Measurements from ENCODE around the gene PRPF4. TPM values are rescaled to one million over a fixed set of nuclear protein-coding genes. Genes with fewer than 3 reads are reported as not detected.
"Not testable (repeated sequence)": the region's sequence is repeated elsewhere in the genome, so short reads cannot be mapped to it uniquely, and the experiment has no call there.

The PRPF4 gene
- total RNA-seq, 2 donors from 2014 or later = 5.6 to 10.1 TPM

- no peaks in the 10 kb centered on the region for H3K9me3 ChIP-seq
- 83 to 89% methylated on average over 4 of the region's 4 CpGs for WGBS, 2 donors
- TF ChIP-seq CTCF (IDR thresholded peaks at IDR 0.05) = no peak
- TF ChIP-seq POLR2A (IDR thresholded peaks at IDR 0.05) = no peak
- no peaks in the 10 kb centered on the region for H3K36me3 ChIP-seq (replicated peaks in 1 of 2; ENCODE audit: insufficient read depth in 1 of 2, low read depth in 2 of 2)
- H3K27me3 ChIP-seq = no peaks in the 10 kb centered on the region
- no peak overlapping the region for H3K27ac ChIP-seq
- H3K4me3 ChIP-seq = no peak overlapping the region
- DNase-seq (no peak), ATAC-seq (no peak)
- intact Hi-C loops (cut with DNase I) = no loop called here
- H3K4me1 ChIP-seq = no peaks in the 10 kb centered on the region
These were observed 29.6 kb upstream of the PRPF4 start for GRCh38 chr9:113245894-113246293.

GRCh38 chr9:113246928-113247327 is 28.5 kb upstream of the PRPF4 start:
- WGBS, 2 donors = 77 to 84% methylated on average over 6 of the region's 6 CpGs

GRCh38 chr9:113247640-113248039 is 27.8 kb upstream of the PRPF4 start:
- TF ChIP-seq POLR2A (IDR thresholded peaks at IDR 0.05) (no peak), CTCF (IDR thresholded peaks at IDR 0.05) (no peak)
- H3K27ac ChIP-seq = no peak overlapping the region
- no peaks in the 10 kb centered on the region for H3K27me3 ChIP-seq
- H3K4me1 ChIP-seq = no peaks in the 10 kb centered on the region
- intact Hi-C loops (cut with DNase I) = no loop called here
- ATAC-seq (no peak), DNase-seq (no peak)
- H3K36me3 ChIP-seq (replicated peaks in 1 of 2; ENCODE audit: insufficient read depth in 1 of 2, low read depth in 2 of 2) = no peaks in the 10 kb centered on the region
- no peaks in the 10 kb centered on the region for H3K9me3 ChIP-seq
- H3K4me3 ChIP-seq = no peak overlapping the region

More at GRCh38 chr9:113246928-113247327, 28.5 kb upstream of the PRPF4 start:
- intact Hi-C loops (cut with DNase I) = no loop called here
- no peak for TF ChIP-seq CTCF (IDR thresholded peaks at IDR 0.05)
- no peak for TF ChIP-seq POLR2A (IDR thresholded peaks at IDR 0.05)
- no peaks in the 10 kb centered on the region for H3K9me3 ChIP-seq
- H3K27ac ChIP-seq = no peak overlapping the region
- ATAC-seq (no peak), DNase-seq (no peak)
- no peaks in the 10 kb centered on the region for H3K36me3 ChIP-seq (replicated peaks in 1 of 2; ENCODE audit: insufficient read depth in 1 of 2, low read depth in 2 of 2)
- H3K4me3 ChIP-seq = no peak overlapping the region
- no peaks in the 10 kb centered on the region for H3K27me3 ChIP-seq
- no peaks in the 10 kb centered on the region for H3K4me1 ChIP-seq

- H3K4me1 ChIP-seq; H3K4me3 ChIP-seq; H3K9me3 ChIP-seq; ATAC-seq; DNase-seq; H3K27me3 ChIP-seq; H3K27ac ChIP-seq; H3K36me3 ChIP-seq (replicated peaks in 1 of 2; ENCODE audit: insufficient read depth in 1 of 2, low read depth in 2 of 2); intact Hi-C loops (cut with DNase I): not testable (repeated sequence)
- 96 to 98% methylated on average over 2 of the region's 2 CpGs for WGBS, 2 donors
These were observed 25.8 kb upstream of the PRPF4 start for GRCh38 chr9:113249661-113250060.

- TF ChIP-seq CTCF (IDR thresholded peaks at IDR 0.05) (no peak), POLR2A (IDR thresholded peaks at IDR 0.05) (no peak)
- intact Hi-C loops (cut with DNase I) = no loop called here
- ATAC-seq (no peak), DNase-seq (no peak)
- WGBS, 2 donors = 89 to 97% methylated on average over 2 of the region's 2 CpGs
- Histone ChIP-seq H3K36me3 (replicated peaks in 1 of 2; ENCODE audit: insufficient read depth in 1 of 2, low read depth in 2 of 2) (no peaks in the 10 kb centered on the region), H3K4me3 (no peak overlapping the region), H3K4me1 (no peaks in the 10 kb centered on the region), H3K27ac (no peak overlapping the region), H3K27me3 (no peaks in the 10 kb centered on the region), H3K9me3 (no peaks in the 10 kb centered on the region)
These were observed 24.7 kb upstream of the PRPF4 start for GRCh38 chr9:113250807-113251206.
